HT1080 (cell line): Measurements from ENCODE around the gene TMEM273. TPM values are rescaled to one million over a fixed set of nuclear protein-coding genes. Genes with fewer than 3 reads are reported as not detected.

ENCODE experiments used
- DNase-seq: peaks from one replicate; pipeline ENCODE4 v3.0.0-alpha.2; 2015; ENCODE audit warnings: low read depth
- total RNA-seq: library from RNA; depleted of rRNA; stranded (reverse); fragments of >200 nt; shearing (Covaris generic); gene quantifications from 2 replicates; pipeline ENCODE4 v1.2.3, GENCODE V29; 2014

TMEM273 gene
- total RNA-seq, 1 experiment from 2014 or later = not detected

DNA sequence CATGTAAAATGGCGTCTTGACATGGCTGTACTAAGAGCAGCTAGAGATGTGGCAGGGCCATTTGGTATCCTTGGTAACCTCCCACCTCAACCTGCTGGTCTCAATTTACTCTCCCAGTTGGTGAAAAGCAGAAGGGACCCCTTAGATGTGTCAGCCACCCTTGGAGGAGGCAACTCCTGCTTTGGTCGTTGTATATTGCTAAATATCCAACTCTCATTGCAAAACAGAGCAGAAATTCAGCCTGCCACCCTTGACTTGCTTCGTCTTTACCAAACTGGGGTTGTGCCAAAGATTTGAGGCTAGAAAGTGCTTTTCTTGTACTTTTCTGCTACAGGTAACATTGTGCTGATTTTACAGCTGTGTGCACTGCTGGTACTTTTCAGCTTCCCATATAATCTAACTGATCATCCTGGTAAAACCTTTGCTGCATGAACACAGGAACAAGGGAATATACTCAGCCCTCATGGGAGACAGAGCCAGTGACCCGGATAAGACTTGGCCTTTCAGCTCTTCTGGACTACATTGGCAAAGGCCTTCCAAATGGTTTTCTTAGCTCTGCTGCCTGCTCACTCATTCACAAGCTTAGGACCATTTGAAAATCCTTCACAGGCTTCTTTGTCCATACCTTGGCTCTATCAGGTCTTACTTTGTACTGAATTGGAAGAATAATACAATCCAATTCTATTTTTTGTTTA is 70.7 kb downstream of the TMEM273 start:
- DNase-seq = no peak

DNA sequence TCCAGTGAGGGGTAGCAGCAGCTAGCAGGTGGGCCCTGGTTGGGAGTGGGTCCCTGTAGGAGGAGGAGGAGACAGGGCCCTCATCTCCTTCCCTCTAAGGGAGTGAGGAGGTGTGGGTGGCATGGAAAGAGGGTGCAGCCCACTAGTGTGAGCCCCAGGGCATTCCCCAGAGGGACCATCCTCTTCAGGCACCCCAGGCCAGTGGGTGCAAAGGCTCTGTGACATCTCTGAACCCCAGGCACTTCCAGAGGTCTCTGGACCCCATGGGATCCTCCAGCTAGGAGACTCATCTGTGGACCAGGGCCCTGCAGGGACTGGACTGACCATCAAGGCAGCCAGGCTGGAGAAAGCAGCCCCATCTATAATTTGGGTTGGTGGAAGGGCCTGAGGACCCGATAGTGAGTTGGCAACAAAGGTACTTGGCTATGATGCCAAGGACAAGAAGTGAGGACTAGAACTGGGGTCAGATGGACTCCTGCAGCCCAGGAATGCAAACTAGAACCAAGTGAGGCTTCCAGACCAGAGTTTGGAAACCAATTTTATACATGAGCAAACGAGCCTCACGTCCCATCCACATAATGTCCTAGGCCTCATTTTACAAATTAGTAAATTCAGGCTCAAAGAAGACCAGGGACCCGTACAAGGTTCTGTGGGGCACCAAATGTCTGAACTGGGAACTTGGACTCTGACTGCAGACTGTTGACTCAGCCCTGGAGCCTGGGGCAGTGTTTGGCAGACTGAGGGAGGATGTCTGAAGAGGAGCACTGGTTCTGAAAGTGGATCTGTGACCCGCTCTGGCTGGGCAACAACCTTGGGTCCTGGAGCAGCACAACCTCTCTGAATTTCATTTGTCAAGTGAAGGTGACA is 71.4 kb downstream of the TMEM273 start:
- DNase-seq = no peak

DNA sequence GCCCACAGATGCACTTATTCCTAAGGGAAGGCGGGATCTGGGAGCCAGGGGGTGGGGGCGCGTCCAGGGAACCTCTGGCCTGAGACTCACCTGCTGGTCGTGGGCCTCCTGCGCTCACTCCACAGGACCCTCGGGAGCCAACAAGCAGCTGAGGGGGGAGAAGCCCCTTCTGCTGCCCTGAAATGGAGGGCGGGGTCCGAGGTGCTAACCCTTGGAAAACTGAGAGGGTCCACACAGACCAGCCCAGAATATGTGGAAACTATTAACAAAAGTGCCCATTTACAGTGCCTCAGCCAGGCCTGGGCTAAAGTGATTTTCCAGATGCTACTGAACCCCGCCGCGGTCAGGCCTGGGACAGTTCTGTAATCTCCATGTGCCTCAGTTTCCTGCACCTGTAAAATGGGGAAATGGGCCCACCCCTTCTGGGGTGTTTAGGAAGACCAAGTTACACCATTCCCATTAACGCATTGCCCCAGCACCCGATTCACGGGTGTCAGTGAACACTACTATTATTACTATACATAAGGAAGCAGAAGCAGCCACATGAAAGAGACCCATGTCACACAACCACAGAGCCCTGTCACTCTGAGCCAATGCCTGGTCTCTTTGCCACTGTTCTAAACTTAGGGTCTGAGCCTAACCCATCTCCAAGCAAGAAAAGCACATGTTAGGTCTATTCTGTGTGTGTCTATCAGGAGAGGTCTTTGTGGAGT is 72.2 kb downstream of the TMEM273 start:
- no peak for DNase-seq

DNA sequence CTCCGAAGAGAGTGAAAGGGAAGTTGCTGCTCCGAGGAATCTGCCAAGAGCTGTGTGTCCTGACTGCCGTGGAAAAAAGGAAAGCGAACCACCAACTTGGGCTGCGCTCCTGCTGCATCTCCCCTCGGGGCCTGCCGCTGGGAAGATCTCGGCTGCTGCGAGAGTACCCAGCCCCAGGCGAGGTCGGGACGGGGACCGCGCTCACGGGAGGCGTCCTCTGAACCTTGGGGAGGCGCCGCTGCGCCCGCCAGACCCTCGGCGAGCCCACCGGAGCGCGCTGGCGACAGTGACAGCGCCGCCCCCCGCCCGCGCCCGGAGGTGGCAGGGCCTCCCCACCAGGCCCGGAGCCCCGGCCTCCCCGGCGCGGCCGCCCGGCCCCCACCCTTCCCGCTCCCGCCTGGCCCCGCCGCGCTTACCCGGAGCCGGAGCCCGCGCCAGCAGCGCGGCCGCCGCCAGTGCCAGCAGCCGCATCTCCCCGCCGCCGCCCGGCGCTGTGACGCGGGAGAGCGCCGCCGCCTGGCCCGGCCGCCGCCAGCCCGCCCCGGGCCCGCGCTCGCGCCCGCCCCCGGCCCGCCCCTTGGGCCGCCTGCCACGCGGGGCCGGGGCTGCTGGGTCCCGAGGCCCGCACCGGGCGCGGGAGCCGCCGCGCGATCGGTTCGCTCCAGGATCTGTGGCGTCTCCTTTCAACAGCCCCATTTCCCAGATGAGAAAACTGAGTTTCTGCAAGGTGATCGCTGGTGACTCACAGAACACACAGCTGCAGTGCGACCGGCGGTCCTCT is 73.0 kb downstream of the TMEM273 start, which contains the start of gene VSTM4:
VSTM4 (minus strand) TSS at position 508 of the 781 bp plus-strand sequence; CDS start at position 471, 37 bp downstream.
- DNase-seq = peak; percentile 31

DNA sequence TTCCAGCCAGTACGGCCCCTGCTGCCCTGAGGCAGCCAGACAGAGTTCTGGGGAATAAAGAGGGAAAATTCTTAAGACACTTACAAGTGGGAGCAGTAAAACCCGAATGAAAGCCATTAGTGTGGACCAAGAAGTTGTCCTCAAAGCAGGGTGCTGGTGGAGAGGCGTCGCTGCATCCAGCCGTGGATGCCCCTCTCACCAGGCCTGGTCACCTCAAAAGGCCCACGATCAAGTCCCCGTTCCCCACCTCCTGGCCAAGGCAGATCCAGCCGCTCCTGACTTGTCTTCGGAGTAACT is 73.5 kb downstream of the TMEM273 start:
- DNase-seq = no peak

DNA sequence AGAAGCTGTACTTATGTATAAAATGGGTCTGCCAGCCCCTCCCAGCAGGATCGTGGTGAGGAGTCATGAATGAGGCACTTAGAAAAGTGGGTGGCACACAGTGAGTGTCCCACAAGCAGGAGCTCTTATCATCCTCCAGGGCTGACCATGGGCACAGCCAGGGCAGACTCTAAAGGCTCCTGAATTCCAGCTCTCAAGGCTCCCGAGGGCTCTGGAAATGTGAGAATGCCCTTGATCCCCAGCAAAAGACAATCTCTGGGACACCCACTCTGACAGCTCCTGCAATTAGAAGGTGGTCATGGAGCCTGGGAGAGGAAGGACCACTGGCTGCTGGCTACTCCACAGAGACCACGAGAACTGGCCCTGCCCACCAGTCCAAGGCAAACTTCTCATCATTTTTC is 74.5 kb downstream of the TMEM273 start:
- DNase-seq = peak; percentile 31

DNA sequence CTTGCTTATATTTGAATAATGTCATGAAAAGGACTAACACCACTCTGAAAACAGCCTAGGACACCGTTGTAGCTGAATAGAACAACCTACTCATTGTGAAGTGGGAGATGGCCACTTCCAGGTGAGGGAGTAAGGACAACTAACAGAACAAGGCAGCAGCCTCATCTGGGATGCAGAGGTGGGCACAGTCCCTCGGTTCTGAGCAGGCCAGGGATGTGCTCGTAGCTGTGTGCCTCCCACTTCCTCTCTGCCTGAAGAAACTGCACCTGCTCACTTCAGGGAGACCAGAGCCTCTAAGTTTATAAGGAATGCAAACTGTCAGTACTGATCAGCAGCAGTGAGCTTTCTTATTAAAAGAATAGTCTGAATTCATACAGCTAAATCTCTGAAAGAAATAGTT is 75.3 kb downstream of the TMEM273 start:
- DNase-seq = no peak

DNA sequence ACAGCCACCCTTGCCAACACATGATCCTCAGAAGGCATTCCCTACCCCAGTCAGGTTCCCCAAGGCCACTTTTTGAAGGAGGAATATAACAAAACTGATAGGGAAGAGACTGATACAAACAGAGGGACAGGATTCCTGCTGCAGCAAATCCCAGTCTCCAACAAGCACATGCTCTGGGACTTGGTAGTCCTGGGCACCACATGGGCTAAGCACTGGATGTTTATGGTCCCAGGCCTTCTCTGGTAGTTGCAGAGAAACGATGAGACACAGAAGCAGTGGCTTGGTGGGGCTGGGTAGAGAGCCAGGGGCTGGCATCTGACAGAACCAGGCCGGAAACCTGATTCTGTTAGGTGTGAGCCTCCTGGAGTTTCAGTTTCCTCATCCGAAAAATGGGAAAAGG is 76.1 kb downstream of the TMEM273 start:
- no peak for DNase-seq

DNA sequence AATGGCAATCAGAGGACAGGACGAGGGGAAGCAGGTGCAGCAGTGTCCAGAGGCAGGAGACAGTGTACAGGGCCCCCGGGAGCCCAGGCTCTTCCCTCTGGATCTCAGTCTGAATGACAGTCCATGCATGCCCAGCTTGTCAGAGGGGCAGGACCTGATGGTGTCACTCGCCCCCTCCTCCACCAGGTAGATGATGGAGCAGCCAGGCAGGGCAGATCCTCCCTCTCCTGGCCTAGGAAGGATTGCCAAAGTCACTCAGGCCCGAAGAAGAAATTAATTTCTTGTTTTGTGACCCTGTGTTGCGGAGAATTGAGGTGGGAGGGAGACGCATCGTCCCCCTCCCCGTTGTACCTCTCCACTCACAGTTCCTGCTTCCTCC is 76.9 kb downstream of the TMEM273 start:
- no peak for DNase-seq

DNA sequence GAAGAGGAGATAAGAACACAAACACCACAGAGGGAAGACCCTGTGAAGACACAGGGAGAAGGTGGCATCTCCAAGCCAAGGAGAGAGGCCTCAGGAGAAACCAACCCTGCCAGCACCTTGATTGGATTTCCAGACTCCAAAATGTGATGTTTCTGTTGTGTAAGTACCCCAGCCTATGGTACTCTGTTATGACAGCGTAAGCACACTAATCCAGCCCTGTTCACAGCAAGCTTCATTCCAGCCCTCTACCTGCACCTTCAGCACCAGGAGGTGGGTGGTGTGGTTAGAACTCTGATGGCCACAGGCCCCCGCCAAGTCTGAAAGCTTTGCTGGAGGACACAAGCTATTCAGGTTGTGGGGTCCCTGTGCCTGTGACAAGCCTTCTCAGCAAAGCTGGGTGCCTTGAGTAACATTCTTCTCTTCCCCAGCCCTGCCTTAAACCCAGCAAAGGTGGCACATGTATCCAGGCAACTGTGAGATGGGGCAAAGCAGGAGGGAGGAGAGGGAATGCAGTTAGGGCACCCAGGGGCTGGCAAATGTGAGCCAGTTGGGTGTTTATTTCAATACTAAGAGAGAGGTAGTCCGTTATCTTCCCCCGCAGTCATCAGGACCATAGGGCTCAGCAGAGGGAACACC is 77.4 kb downstream of the TMEM273 start:
- no peak for DNase-seq

DNA sequence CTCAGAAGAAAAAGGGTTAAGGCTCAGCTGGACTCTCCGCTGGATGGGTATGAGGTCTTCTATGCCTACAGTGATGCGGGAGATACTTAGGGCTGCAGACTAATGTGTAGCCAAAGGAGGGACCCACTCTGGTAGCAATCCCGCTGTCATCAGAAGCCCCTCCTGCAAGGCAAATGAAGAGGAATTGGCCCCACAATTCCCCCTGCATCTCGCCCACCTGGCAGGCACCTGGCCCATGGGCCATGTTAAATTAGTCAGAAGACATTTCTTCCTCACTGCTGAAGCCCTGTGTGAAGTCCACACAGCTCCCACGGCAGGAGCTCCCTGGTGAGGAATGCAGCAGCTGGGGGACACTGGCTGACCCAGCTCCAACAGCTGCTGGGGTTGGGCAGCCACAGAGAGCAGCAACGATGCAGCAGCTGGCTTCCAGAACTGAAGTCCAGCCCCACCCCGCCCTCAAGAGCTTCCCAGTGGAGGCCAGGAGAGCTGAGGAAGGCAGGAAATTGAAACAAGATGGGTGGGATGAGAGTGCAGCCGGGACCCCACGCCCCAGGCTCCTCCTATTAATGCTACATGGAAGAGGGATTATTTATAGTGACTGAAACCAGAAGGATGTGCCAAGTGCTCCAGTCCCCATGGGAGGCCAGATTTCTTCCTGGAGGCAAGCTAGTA is 78.4 kb downstream of the TMEM273 start:
- no peak for DNase-seq

DNA sequence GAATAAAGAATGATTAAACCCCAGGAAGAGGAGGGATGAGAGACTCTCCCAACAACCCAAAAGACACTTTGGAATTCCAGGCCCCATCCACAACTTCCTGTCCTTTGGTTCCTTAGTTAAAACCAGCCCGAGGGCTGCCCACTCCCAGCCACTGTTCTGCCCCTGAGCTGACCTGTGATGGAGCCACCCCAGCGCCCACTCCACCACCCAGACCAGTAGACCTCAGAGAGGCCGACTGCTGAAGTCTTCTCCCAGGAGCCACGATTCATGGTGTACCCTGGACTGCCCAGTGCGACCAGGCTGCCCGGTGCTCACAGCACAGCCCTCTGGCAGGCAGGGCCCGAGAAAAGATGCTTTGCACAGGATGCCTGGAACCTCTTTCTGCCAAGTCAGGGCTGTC is 79.5 kb downstream of the TMEM273 start:
- no peak for DNase-seq

DNA sequence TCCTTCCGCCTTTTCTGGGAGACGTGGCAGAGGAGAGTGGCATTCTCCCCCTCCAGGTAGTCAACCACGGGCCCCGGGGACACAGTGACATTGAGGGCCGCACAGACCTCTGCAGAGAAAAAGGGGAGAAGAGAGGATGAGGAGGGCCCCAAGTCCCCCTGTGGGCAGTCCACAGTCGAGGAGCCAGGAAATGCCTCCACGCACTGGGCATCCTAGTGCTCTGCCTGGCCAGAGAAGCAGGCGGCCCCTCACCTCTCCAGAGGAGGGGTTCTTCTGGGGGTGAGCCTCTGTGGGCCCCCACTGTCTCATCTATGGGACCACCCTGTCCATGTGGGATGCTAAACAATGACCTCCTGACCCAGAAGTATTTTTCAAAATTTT is 80.3 kb downstream of the TMEM273 start:
- no peak for DNase-seq

DNA sequence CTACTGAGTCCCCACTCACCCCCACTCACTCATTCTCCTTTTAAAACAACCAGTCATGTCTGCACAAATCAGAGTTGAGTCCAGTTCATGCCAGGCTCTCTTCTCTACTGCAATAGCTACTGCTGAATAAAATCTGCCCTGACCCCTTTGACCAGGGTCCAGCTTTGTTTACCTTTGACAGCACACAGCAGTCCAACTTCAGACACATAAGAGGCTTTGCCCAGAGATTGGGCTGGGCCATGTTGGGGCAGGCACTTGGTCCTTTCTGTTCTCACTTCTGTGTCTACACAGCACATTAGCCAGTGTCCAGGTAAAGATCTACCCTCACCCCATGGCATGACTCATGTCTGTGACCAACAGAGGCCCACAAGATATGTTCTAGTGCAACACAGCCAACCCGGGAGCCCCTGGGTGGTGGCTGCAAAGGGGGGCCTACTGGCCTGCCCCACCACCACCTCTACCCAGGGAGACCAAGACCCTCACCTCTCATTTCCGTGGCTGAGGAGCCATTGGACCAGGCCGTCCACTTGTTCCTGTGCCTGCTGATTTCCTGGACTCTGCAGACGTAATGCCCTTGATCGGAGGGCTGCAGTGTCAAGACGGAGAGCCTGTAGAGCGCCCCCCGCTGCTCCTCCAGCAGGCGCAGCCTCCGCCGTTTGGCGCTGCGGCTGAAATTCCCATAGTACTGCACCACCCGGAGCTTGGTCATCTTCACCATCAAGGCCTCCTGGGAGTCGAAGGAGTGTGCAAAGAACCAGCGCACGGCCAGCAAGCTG is 80.9 kb downstream of the TMEM273 start:
- no peak for DNase-seq

DNA sequence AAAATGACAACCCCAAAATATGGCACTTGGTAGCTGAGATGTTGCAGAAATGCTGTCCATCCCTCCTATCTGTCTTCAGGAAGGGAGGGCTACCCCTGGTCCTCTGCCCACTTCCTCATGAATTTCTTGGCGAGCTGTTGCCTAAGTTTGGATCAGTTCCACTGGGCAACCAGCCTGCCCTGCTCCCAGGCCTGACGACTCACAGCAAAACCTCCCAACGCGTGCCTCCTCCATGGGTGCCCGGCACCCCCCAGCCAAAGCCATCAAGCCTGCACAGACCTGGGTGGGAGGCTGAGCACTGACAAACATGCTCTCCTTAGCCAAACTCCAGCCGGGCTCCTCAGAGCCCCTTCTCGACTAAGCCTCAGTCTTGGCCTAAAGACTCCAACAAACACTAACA is 81.7 kb downstream of the TMEM273 start:
- DNase-seq = peak; percentile 29

DNA sequence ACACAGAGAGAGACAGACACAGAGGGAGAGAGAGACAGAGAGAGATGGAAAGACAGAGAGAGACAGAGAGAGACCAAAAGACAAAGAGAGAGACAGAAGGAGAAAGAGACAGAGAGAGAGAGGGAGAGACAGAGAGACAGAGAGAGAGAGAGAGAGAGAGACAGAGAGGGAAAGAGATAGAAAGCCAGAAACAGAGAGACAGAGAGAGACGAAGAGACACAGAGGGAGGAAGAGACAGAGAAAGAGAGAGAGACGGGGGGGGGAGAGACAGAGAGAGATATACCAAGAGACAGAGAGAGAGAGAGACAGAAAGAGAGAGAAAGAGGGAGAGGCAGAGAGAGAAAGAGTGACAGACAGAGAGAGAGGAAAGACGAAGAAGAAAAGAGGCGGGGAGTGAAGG is 83.1 kb downstream of the TMEM273 start:
- no peak for DNase-seq
